Colonic mucosa (tissue), 4 donors: ENCODE measurements around the gene KCTD17. TPM values are rescaled to one million over a fixed set of nuclear protein-coding genes. Genes with fewer than 3 reads are reported as not detected.

Source experiments
- DNase-seq: peaks from one replicate; pipeline ENCODE4 v3.0.0-alpha.2; 2020
- H3K27ac ChIP-seq: fragments of 200-600 bp; one replicate; pipeline ENCODE4 v1.8.0; 2021
- H3K27me3 ChIP-seq: fragments of 200-600 bp; one replicate; pipeline ENCODE4 v1.8.0; 2021
- H3K36me3 ChIP-seq: fragments of 200-600 bp; one replicate; pipeline ENCODE4 v1.8.0; 2021
- H3K4me1 ChIP-seq: fragments of 200-600 bp; one replicate; pipeline ENCODE4 v1.8.0; 2021; ENCODE audit warnings: mild to moderate bottlenecking
- H3K4me3 ChIP-seq: fragments of 200-600 bp; one replicate; pipeline ENCODE4 v1.8.0; 2021
- H3K9ac ChIP-seq, 2 donors: one replicate each; pipeline ENCODE4 v1.7.0; 2013; ENCODE audit warnings: control low read depth in 2 of 2, low read depth in 2 of 2, low read length in 2 of 2
- H3K9me3 ChIP-seq: fragments of 200-600 bp; one replicate; pipeline ENCODE4 v1.8.0; 2021
- CTCF ChIP-seq: fragments of 200-600 bp; IDR thresholded peaks from one replicate; pipeline ENCODE4 v1.8.0; 2022; ENCODE audit warnings: antibody characterized with exemption, mild to moderate bottlenecking
- intact Hi-C: fragments of 100-400 bp; cut with DNase I; formaldehyde crosslinking; loops from one replicate; pipeline ENCODE4 v1.14.1; 2022
- total RNA-seq, 2 donors: library from RNA; stranded (reverse); fragmentation: NEBNext Ultra II Directional in 1 of 2; extraction: Animal tissue kit (Norgen Biotek cat#: 25700) in 1 of 2; gene quantifications; one replicate each; pipeline ENCODE4 v1.2.1, GENCODE V29; 2021
- donor health status: healthy.
- donor health status: DM: no; HTN: no; CAD: no.
- donor health status: DM: no; HTN: no; CAD: no.

Gene KCTD17
- total RNA-seq, 2 donors from 2014 or later, result 25.4 to 39.9 TPM

GRCh38 chr22:37091994-37092393, 40.5 kb downstream of the KCTD17 start:
- Histone ChIP-seq H3K27ac (no peak overlapping the region), H3K27me3 (no peaks in the 10 kb centered on the region), H3K4me1 (no peaks in the 10 kb centered on the region), H3K4me3 (no peak overlapping the region), H3K36me3 (no peaks in the 10 kb centered on the region), H3K9ac (no peak overlapping the region), H3K9me3 (no peaks in the 10 kb centered on the region)
- intact Hi-C loops, result no loop called here
- no peak for DNase-seq
- TF ChIP-seq CTCF, result no peak

GRCh38 chr22:37092997-37093396, 41.5 kb downstream of the KCTD17 start:
- no peak overlapping the region for H3K9ac ChIP-seq
- no peak overlapping the region for H3K27ac ChIP-seq
- no peaks in the 10 kb centered on the region for H3K27me3 ChIP-seq
- no peaks in the 10 kb centered on the region for H3K36me3 ChIP-seq
- no peaks in the 10 kb centered on the region for H3K4me1 ChIP-seq
- no peak for TF ChIP-seq CTCF
- intact Hi-C loops, result no loop called here
- DNase-seq, result no peak
- H3K9me3 ChIP-seq, result no peaks in the 10 kb centered on the region
- no peak overlapping the region for H3K4me3 ChIP-seq

- Histone ChIP-seq H3K9me3 (no peaks in the 10 kb centered on the region), H3K27ac (no peak overlapping the region), H3K36me3 (no peaks in the 10 kb centered on the region), H3K27me3 (no peaks in the 10 kb centered on the region), H3K4me1 (no peaks in the 10 kb centered on the region), H3K9ac (no peak overlapping the region), H3K4me3 (no peak overlapping the region)
- TF ChIP-seq CTCF, result no peak
- intact Hi-C loops, result no loop called here
- DNase-seq, result no peak
Observed at GRCh38 chr22:37094239-37094638, 42.7 kb downstream of the KCTD17 start.

- Histone ChIP-seq H3K9me3 (no peaks in the 10 kb centered on the region), H3K36me3 (no peaks in the 10 kb centered on the region), H3K27me3 (no peaks in the 10 kb centered on the region), H3K27ac (no peak overlapping the region), H3K4me1 (no peaks in the 10 kb centered on the region), H3K4me3 (no peak overlapping the region), H3K9ac (no peak overlapping the region)
- TF ChIP-seq CTCF, result no peak
- no peak for DNase-seq
- intact Hi-C loops, result no loop called here
Observed at GRCh38 chr22:37095113-37095512, 43.6 kb downstream of the KCTD17 start.

GRCh38 chr22:37097346-37097745, 45.8 kb downstream of the KCTD17 start:
- Histone ChIP-seq H3K36me3 (no peaks in the 10 kb centered on the region), H3K27me3 (no peaks in the 10 kb centered on the region), H3K4me1 (no peaks in the 10 kb centered on the region), H3K9ac (no peak overlapping the region), H3K9me3 (no peaks in the 10 kb centered on the region), H3K27ac (no peak overlapping the region), H3K4me3 (no peak overlapping the region)
- intact Hi-C loops, result no loop called here
- DNase-seq, result no peak
- no peak for TF ChIP-seq CTCF
